HG02981 (cell line): ENCODE results near the gene UBE2E3.
"Not testable (repeated sequence)": the region's sequence is repeated elsewhere in the genome, so short reads cannot be mapped to it uniquely, and the experiment has no call there.

Source experiments
- ATAC-seq: cut with Tn5 transposase; IDR thresholded peaks from one replicate; pipeline ENCODE4 v1.9.1; 2021; ENCODE audit warnings: mild to moderate bottlenecking, moderate library complexity; ENCODE audit not compliant: unreplicated experiment

UBE2E3 gene

DNA sequence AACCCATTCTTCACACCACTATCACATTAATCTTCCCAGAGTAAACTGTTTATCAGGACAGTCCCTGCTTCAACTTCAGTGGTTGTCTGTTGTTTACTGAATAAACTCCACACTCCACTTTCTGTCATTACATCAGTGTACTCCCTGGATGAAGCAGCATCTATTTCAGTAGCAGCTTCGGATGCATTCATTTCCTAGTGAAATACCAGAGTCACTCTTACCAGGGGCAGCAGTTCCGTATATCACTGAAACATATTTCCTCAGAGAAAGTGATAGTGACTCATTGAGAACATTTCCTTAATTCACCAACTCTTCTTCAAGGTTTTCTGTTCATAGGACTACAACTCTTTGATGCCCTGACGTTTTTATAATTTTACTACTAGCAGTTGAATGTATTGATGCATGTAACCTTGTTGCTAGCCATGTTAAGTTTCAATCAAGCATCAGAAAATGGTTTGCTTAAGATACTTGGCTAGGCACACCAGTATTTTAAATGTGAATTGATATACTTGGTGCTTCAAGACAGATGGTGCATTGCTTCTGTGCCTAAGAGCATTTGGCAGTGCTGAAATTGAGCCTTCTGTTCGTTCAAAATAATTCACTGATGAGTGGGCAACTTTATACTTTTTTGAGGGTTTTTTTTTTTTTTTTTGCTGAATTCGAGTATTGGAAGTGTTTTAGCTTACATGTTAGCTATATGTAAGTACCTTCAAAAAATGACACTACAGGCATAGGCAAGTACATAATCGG lies 92.3 kb downstream of the UBE2E3 start:
- ATAC-seq = no peak

DNA sequence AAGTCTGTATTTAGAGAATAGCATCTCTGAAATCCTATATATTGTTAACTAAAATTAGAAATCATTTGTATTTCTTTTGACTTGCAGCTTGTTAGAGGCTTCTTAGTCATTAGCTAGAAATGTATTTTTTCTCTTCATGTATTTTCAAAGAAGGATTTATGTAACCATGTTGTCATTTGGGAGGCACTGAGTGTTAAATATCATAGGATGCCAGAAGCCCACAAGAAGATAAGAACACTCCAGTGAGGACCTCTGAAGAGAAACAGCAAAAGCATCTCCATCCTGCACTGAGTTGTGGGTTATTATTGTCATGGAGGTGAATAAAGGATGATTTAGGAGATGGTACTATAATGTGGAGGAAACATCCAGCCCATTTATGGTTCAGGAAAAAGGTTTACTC lies 93.5 kb downstream of the UBE2E3 start:
- ATAC-seq = no peak

DNA sequence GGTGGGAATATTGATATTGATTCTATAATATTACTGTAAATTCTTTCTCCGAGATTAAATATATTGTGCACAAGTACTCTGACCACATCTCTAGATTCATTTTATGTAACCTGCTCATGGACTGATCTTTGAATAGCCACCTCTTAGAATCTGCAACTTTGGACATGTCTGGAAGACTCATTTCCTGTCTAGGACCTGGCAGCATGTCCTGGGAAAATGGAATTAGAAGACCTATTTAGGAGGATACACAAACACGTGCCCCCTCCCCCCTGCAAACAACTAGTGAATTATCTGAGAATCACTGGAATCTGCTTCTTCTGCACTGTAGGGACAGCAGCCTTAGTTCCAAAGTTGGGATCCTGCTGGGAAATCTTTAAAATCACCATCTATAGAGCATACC lies 94.1 kb downstream of the UBE2E3 start:
- ATAC-seq = no peak

DNA sequence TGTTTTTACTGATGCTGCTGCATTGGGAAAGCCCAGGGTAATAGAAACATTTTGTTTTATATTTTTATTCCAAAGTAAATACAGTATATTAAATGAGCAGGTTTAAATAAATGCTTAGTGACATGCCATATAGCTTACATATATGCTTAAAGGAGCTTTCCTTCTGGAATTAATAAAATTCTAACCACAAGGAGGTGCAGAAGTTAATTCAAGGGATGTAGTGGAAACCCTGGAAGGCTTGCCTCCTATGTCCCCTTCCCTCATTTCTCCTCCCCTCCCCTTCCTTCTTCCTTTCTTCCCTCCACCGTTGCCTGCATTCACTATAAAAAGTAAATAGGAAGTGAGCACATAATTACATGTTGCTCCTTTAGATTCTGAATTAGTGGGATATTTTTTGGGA lies 96.3 kb downstream of the UBE2E3 start:
- no peak for ATAC-seq

DNA sequence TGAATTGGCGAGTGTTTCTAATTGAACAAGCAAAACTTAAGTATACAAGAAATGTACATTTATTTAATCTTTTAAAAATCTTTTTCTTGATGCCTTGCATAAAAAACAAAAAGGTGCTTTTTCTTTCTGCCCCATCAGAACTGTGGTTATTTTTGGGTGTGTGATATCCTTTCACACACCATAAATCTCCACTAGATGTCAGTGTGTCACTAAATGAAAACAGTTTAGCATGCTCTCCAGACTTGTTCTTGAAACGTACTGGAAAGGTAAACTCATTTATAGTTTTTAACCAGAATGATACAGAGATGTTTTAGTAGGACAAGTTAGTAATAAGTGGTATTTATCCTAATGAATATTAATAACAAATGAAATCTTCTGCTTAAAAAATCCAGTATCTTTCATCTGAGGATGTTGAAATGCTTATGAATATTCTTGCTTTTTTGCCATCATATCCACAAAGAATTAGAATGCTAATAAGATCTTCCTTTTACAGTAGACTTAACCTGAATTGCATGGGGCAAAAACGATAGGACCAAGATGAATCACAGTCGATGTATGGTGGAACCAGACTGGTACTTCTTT lies 96.8 kb downstream of the UBE2E3 start:
- peak; percentile 89 for ATAC-seq

DNA sequence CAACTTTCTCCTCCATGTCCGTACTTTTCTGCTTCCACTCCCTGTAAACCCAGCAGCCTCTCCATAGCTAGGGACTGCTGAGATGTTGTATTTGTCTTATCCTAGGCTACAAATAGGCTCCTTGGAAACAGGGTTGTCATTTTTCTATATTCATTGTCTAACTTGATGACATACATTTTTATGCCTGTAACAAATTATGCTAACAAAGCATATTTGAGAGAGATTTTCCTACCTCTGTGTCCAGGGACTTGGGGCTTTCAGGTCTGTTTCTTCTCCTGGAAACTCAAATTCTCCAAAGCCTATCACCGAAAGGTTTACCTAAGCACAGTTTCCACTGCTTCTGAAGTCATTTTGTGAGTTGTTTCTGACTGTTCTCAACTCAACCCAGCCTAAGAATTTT lies 102.7 kb downstream of the UBE2E3 start:
- no peak for ATAC-seq

DNA sequence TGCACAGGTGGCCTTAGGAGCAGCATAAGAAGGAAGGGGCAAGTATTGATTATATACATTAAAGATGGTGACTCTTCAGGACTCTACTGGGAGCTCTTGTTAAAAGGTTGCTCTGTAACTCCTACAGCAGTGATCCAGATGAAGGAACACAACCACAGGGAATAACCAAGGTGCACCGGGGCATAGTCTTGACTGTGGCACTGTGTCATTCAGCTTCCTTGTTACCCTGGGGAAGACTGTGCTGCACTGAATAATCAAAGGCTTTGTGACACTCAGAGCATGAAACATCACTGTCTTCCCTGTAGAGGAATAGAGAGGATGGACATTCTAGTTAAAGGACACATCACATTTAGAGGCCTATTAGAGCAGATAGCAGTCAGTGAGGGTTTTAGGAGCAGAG lies 105.3 kb downstream of the UBE2E3 start:
- ATAC-seq = no peak

DNA sequence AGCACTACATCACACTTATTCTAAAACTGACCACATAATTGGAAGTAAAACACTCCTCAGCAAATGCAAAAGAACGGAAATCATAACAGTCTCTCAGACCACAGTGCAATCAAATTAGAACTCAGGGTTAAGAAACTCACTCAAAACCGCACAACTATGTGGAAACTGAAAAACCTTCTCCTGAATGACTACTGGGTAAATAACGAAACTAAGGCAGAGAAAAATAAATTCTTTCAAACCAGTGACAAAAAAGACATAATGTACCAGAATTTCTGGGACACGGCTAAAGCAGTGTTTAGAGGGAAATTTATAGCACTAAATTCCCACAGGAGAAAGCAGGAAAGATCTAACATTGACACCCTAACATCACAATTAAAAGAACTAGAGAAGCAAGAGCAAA lies 111.5 kb downstream of the UBE2E3 start:
- not testable (repeated sequence) for ATAC-seq

DNA sequence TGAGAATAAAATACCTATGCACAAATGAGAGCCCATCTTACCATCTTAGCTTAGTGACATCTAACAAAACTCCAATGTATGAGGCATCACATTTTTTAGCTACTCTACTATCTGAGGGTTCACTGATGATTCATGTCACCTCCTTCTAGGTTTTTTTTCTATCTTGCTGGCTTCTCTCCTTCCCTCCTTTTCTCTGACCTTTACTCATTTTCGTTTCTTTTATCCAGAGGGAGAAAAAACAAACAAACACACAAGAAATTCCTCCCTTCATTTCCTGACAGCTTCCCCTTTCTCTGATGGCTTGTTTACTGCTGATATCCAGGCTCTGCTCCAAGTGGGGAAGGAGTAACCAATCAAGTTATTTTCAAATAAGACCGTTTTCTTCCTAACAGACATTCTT lies 115.1 kb downstream of the UBE2E3 start:
- no peak for ATAC-seq

DNA sequence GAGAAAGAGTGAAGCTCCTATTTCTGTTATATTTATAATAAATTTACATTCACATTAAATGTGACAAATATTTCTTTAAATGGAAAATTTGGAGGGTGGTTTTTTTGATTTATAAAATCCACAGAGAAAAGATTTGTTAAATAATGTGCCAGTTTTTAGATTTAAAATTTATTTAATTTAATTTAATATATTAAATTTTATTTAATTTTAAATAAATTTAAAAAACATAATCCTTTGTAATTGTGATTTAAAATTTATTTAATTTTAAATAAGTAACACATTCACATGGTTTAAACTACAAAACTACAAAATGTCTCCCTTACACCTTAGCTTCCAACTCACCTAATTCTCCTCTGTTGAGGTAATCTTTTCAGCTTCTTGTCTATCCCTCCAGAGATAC lies 123.3 kb downstream of the UBE2E3 start:
- ATAC-seq = no peak

DNA sequence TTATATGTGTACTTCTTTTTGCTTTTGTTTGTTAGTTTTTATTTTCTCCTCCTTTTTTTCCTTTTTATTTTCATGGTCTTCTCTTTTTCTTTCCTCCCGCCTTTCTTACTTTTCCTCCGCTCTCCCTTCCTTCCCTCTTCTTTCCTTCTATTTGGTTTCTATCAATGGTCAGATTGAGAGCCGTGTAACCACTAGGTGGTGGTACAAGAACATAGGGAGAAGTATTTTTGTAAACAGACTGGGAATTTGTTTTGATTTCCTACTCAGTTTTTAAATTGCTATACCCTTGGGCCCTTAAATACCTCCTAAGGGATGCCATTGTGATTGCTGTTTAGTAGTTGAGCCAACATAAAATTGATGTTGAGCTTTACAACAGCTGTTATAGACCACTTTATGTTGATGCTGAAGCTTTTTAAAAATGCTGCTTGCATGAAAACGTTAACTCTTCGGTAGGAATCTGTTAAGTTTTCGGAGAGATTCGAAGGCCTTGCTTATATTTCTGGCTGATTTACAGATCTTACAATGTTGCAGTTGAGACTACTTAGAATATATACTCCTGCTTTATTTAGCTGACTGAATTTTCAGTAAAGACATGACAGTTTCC lies 124.2 kb downstream of the UBE2E3 start:
- no peak for ATAC-seq

DNA sequence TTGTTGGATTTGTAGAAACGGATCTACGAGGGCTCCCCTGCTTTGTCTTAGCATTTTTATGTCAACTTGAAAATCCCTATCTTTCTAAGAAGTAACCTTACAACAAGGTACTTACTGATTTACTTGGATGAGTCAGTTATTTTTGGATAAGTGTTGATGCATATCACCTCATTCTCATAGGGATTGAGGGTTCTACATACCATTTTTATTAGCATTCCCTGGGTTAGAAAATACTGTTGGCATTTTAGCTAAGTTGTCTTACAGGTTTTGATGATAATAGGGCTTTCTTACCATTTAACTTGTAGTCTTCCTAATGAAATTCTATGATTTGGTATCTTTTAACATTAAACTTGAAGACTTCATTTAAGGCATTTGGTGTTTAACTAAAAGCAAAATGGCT lies 125.2 kb downstream of the UBE2E3 start:
- no peak for ATAC-seq

DNA sequence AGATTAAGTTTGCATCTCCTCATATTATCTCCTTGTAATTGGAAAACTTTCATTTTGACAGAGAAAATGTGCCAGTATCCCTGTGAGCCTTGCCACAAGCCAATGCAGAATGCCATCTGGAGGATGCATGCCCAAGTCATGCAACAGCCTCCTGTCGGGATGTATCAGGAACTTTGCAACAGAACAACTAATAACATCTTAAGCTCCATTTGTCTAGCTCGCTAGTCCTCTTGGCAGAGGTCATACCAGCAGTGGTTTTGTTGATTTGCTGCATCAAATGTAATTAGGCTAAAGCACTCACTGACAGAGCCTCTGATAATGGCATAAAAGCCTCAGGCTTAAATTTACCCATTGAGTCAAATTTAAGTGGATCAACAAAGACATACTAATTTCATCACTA lies 125.8 kb downstream of the UBE2E3 start:
- no peak for ATAC-seq

DNA sequence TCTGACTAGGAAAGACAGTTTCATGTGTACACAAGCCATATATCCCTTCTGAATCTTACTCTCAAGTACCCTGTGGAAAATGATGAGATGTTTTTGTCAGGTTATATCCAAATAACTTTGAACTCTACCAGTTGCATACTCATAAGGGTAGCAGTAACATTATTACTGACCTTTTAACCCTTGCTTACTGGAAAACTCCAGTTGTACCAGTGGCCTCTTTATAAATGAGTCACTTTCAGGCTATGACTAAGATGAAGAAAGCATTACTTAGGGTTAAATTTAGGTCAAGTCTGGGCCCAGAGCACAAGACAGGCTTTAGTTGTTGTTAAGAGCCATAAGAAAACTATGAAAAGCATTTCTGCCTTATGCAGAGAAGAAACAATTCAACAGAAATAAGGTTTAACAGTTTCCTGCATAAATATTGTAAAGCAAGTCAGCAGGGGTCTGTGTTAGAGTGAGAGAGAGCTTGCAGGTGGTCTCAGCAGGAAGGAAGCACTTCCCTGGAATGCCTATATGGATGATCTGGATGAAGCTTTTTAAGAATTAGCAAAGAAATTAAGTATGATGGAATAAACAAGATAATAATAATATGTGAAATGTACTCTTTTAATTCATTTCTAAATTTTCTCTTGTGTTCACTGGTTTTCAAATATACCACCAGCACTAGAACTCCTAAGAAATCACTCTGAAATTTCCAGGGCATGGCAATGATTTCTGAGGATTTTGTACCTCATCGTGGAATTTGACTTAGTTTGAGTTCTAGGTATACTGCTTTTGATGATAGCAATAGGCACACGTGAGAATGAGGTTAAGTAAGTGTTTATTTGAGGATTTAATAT lies 126.6 kb downstream of the UBE2E3 start:
- ATAC-seq = peak; percentile 99

DNA sequence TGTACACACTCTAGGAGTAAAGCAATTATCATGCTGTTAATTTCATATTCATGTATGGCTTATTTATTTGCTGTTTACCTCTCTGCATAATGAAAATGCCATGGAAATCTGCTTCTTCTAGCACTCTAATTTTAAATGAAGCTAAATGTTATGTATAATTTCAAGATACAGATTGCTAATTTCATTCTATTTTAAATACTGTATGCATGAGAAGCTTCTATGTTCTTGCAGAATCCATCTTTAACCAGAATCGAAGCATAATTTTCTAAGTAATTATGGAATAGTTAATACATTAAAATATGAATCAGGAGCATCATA lies 127.2 kb downstream of the UBE2E3 start:
- no peak for ATAC-seq

DNA sequence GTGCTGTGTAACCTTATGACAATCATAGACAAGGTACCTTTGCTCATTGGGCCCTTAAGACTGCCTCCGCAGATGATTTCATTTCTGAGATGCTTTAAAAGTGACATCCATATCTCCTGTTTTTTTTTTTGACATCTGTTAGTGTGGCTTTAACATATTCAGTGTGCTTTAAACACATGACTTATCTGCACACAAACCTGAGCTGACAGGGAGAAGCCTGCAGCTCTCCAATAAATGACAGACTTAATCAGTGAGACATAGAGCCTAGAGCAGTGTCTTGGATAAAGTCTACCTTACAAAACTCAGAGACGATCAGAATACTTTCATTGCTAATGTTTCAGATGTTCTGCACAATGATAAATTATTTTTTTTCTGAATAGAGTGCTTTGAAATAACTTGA lies 130.7 kb downstream of the UBE2E3 start:
- no peak for ATAC-seq

DNA sequence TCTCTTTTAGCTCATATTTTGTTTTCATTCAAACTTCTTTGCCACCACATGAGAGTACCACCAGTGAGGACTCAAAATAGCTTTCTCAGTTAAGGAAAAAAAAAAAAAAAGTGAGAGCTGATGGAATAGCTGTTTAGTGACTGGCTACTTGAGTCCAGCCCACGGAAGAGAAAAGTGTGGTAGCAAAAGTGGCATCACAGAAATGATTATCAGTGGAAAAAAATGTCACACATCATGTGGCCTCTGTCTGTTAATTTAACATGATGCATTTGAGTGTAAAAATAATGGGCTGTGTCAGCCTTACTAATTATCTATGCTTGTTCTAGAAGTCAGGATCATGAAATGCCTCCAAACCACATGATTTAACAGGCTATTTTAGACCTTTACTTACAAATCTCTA lies 132.5 kb downstream of the UBE2E3 start:
- ATAC-seq = no peak
